SK-N-SH treated with all-trans-retinoic acid at 6 μM for 48 hours (cell line): Measurements from ENCODE around the gene ANKRD44.

ENCODE experiments used
- ATAC-seq: fragments of 200-7000 bp; cut with Tn5 transposase; 3 replicates; pipeline ENCODE4 v1.9.1; 2020; ENCODE audit warnings: mild to moderate bottlenecking, moderate library complexity
- ARNTL ChIP-seq: fragments of 450-650 bp; formaldehyde crosslinking; IDR thresholded peaks from 2 replicates; pipeline ENCODE4 v1.5.0; 2020; ENCODE audit warnings: low read depth, mild to moderate bottlenecking, moderate library complexity, borderline replicate concordance
- BACH2 ChIP-seq: fragments of 250-450 bp; sonication (Bioruptor Pico); IDR thresholded peaks from 2 replicates; pipeline ENCODE4 v1.9.0; 2021; ENCODE audit warnings: mild to moderate bottlenecking, borderline replicate concordance
- CSDC2 ChIP-seq: fragments of 250-450 bp; sonication (Bioruptor Pico); IDR thresholded peaks from 2 replicates; pipeline ENCODE4 v1.5.0; 2020; ENCODE audit warnings: mild to moderate bottlenecking, moderate library complexity
- ESRRG ChIP-seq: fragments of 250-450 bp; sonication (Bioruptor Pico); IDR thresholded peaks from 2 replicates; pipeline ENCODE4 v1.6.1; 2021; ENCODE audit warnings: mild to moderate bottlenecking
- GLIS3 ChIP-seq: fragments of 250-450 bp; sonication (Bioruptor Pico); IDR thresholded peaks from 2 replicates; pipeline ENCODE4 v1.5.0; 2020; ENCODE audit warnings: mild to moderate bottlenecking, moderate library complexity
- ISL1 ChIP-seq: fragments of 250-450 bp; sonication (Bioruptor Pico); IDR thresholded peaks from 2 replicates; pipeline ENCODE4 v2.1.2; 2022; ENCODE audit warnings: mild to moderate bottlenecking, moderate library complexity
- OSR1 ChIP-seq: fragments of 250-450 bp; sonication (Bioruptor Pico); IDR thresholded peaks from 2 replicates; pipeline ENCODE4 v1.8.0; 2022; ENCODE audit warnings: moderate library complexity, mild to moderate bottlenecking, inconsistent platforms
- POU6F1 ChIP-seq: fragments of 250-450 bp; sonication (Bioruptor Pico); IDR thresholded peaks from 2 replicates; pipeline ENCODE4 v1.8.0; 2021; ENCODE audit warnings: low read depth, mild to moderate bottlenecking, moderate library complexity, borderline replicate concordance
- RARB ChIP-seq: fragments of 250-450 bp; sonication (Bioruptor Pico); IDR thresholded peaks from 2 replicates; pipeline ENCODE4 v1.8.0; 2021; ENCODE audit warnings: mild to moderate bottlenecking, moderate library complexity
- SNAI2 ChIP-seq: fragments of 250-450 bp; sonication (Bioruptor Pico); IDR thresholded peaks from 2 replicates; pipeline ENCODE4 v1.5.0; 2020; ENCODE audit warnings: mild to moderate bottlenecking, moderate library complexity
- TCF4 ChIP-seq: fragments of 250-450 bp; sonication (Bioruptor Pico); IDR thresholded peaks from 2 replicates; pipeline ENCODE4 v1.8.0; 2021; ENCODE audit warnings: mild to moderate bottlenecking, moderate library complexity, borderline replicate concordance
- TOX ChIP-seq: fragments of 250-450 bp; sonication (Bioruptor Pico); IDR thresholded peaks from 2 replicates; pipeline ENCODE4 v1.8.0; 2021; ENCODE audit warnings: mild to moderate bottlenecking, moderate library complexity, borderline replicate concordance
- TSHZ2 ChIP-seq: fragments of 250-450 bp; sonication (Bioruptor Pico); IDR thresholded peaks from 2 replicates; pipeline ENCODE4 v1.5.0; 2020; ENCODE audit warnings: mild to moderate bottlenecking, moderate library complexity
- ZC3H10 ChIP-seq: fragments of 250-450 bp; sonication (Bioruptor Pico); IDR thresholded peaks from 2 replicates; pipeline ENCODE4 v1.5.1; 2021; ENCODE audit warnings: mild to moderate bottlenecking, moderate library complexity
- ZFP3 ChIP-seq: fragments of 250-450 bp; sonication (Bioruptor Pico); IDR thresholded peaks from 2 replicates; pipeline ENCODE4 v1.5.0; 2020; ENCODE audit warnings: mild to moderate bottlenecking, moderate library complexity
- ZFP30 ChIP-seq: fragments of 450-650 bp; formaldehyde crosslinking; IDR thresholded peaks from 2 replicates; pipeline ENCODE4 v1.5.0; 2022; ENCODE audit warnings: mild to moderate bottlenecking, moderate library complexity
- ZNF565 ChIP-seq: fragments of 450-650 bp; formaldehyde crosslinking; conservative IDR thresholded peaks from 2 replicates; pipeline ENCODE4 v1.5.0; 2020; ENCODE audit warnings: low read depth, mild to moderate bottlenecking, moderate library complexity
- ZNF70 ChIP-seq: fragments of 450-650 bp; formaldehyde crosslinking; IDR thresholded peaks from 2 replicates; pipeline ENCODE4 v1.5.0; 2020; ENCODE audit warnings: mild to moderate bottlenecking, moderate library complexity
- ZNF8 ChIP-seq: fragments of 450-650 bp; formaldehyde crosslinking; IDR thresholded peaks from 2 replicates; pipeline ENCODE4 v1.5.0; 2020; ENCODE audit warnings: mild to moderate bottlenecking, moderate library complexity
- TF ChIP-seq, protein P1 (sequence below): fragments of 250-450 bp; sonication (Bioruptor Pico); IDR thresholded peaks from 2 replicates; pipeline ENCODE4 v1.5.1; 2021; ENCODE audit warnings: mild to moderate bottlenecking, moderate library complexity
- TF ChIP-seq, protein P2 (sequence below): fragments of 250-450 bp; sonication (Bioruptor Pico); IDR thresholded peaks from 2 replicates; pipeline ENCODE4 v1.8.0; 2020; ENCODE audit warnings: mild to moderate bottlenecking, moderate library complexity, borderline replicate concordance
- TF ChIP-seq, protein P3 (sequence below): fragments of 250-450 bp; sonication (Bioruptor Pico); IDR thresholded peaks from 2 replicates; pipeline ENCODE4 v1.5.1; 2020; ENCODE audit warnings: low read depth, mild to moderate bottlenecking, moderate library complexity

ANKRD44 gene

DNA sequence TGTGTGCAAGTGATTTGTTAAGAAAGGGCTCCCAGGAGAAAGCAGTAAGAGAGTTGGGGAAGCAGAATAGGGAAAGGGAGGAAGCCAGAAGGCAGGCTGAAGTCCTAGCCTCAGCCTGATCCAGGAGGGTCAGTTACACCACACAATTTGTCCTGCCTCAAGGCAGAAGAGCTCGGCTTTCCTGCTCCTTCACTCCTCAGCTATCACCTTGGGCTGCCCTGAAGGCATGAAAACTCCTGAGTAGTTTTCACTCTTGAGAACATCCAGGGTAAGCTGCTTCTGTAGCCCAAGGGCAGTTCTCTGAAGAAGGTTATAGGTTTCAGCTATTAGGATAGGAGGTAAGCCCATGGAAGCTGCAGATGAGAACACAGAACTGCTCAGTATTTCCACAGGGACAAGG is 47.4 kb upstream of the ANKRD44 start:
- TF ChIP-seq ZFP3 (no peak), RARB (CRISPR knock-in tag) (no peak), GLIS3 (CRISPR knock-in tag) (no peak), ESRRG (CRISPR knock-in tag) (no peak), CSDC2 (CRISPR knock-in tag) (no peak), TSHZ2 (no peak)
- no peak for ATAC-seq

- ATAC-seq: peak; percentile 57
- TF ChIP-seq, protein P1, sequence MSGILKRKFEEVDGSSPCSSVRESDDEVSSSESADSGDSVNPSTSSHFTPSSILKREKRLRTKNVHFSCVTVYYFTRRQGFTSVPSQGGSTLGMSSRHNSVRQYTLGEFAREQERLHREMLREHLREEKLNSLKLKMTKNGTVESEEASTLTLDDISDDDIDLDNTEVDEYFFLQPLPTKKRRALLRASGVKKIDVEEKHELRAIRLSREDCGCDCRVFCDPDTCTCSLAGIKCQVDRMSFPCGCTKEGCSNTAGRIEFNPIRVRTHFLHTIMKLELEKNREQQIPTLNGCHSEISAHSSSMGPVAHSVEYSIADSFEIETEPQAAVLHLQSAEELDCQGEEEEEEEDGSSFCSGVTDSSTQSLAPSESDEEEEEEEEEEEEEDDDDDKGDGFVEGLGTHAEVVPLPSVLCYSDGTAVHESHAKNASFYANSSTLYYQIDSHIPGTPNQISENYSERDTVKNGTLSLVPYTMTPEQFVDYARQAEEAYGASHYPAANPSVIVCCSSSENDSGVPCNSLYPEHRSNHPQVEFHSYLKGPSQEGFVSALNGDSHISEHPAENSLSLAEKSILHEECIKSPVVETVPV (CRISPR knock-in tag): no peak
- TF ChIP-seq ZFP3 (no peak), ZNF70 (CRISPR knock-in tag) (no peak), BACH2 (CRISPR knock-in tag) (no peak), TCF4 (CRISPR knock-in tag) (no peak), ISL1 (CRISPR knock-in tag) (no peak), SNAI2 (CRISPR knock-in tag) (no peak), RARB (CRISPR knock-in tag) (no peak), ARNTL (CRISPR knock-in tag) (no peak), ZNF8 (CRISPR knock-in tag) (no peak), CSDC2 (CRISPR knock-in tag) (no peak), ZNF565 (CRISPR knock-in tag) (no peak), ZC3H10 (no peak), GLIS3 (CRISPR knock-in tag) (no peak), ZFP30 (CRISPR knock-in tag) (no peak), OSR1 (no peak)
- TF ChIP-seq, protein P2, sequence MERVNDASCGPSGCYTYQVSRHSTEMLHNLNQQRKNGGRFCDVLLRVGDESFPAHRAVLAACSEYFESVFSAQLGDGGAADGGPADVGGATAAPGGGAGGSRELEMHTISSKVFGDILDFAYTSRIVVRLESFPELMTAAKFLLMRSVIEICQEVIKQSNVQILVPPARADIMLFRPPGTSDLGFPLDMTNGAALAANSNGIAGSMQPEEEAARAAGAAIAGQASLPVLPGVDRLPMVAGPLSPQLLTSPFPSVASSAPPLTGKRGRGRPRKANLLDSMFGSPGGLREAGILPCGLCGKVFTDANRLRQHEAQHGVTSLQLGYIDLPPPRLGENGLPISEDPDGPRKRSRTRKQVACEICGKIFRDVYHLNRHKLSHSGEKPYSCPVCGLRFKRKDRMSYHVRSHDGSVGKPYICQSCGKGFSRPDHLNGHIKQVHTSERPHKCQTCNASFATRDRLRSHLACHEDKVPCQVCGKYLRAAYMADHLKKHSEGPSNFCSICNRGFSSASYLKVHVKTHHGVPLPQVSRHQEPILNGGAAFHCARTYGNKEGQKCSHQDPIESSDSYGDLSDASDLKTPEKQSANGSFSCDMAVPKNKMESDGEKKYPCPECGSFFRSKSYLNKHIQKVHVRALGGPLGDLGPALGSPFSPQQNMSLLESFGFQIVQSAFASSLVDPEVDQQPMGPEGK (CRISPR knock-in tag): no peak
- TF ChIP-seq, protein P3, sequence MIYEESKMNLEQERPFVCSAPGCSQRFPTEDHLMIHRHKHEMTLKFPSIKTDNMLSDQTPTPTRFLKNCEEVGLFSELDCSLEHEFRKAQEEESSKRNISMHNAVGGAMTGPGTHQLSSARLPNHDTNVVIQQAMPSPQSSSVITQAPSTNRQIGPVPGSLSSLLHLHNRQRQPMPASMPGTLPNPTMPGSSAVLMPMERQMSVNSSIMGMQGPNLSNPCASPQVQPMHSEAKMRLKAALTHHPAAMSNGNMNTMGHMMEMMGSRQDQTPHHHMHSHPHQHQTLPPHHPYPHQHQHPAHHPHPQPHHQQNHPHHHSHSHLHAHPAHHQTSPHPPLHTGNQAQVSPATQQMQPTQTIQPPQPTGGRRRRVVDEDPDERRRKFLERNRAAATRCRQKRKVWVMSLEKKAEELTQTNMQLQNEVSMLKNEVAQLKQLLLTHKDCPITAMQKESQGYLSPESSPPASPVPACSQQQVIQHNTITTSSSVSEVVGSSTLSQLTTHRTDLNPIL (CRISPR knock-in tag): no peak
Observed at GRCh38 chr2:197356136-197356535, 45.6 kb upstream of the ANKRD44 start.

DNA sequence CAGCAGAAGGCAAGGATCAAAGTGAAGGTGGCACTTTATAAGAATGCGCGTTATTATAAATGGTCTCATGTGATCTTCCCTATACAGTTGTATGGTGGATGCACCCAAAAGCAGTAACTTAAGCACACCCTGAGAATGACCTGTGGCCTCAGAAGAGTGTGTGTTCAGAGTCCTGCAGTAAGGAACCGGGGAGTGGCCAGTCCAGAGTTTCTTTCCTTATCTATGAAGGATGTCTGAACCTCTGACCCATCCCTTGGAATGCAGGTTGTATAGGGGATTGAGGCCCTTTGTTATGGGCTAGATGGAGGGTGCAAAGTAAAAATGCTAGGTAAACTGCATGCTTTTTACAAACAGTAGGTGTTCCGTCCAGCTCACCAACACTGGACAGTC is 43.6 kb upstream of the ANKRD44 start:
- no peak for ATAC-seq
- no peak for TF ChIP-seq BACH2 (CRISPR knock-in tag)
- no peak for TF ChIP-seq POU6F1
- no peak for TF ChIP-seq TCF4 (CRISPR knock-in tag)
- TF ChIP-seq GLIS3 (CRISPR knock-in tag): no peak
- no peak for TF ChIP-seq ZFP30 (CRISPR knock-in tag)
- TF ChIP-seq SNAI2 (CRISPR knock-in tag): no peak
- no peak for TF ChIP-seq TOX
- TF ChIP-seq ARNTL (CRISPR knock-in tag): no peak
- no peak for TF ChIP-seq ISL1 (CRISPR knock-in tag)
- no peak for TF ChIP-seq ZNF8 (CRISPR knock-in tag)
- TF ChIP-seq, protein P1 (CRISPR knock-in tag): no peak
- TF ChIP-seq, protein P3 (CRISPR knock-in tag): no peak
- TF ChIP-seq CSDC2 (CRISPR knock-in tag): no peak
